NCI-H446 (cell line): ENCODE data around the gene TMEM135.
"Not testable (repeated sequence)": the region's sequence is repeated elsewhere in the genome, so short reads cannot be mapped to it uniquely, and the experiment has no call there.

Experiments used
- DNase-seq, 2 experiments: peaks; one replicate each; lab custom pipeline; 2025; lab: John Stamatoyannopoulos, UW

Gene TMEM135

GRCh38 chr11:87020764-87021365 lies 16.9 kb upstream of the TMEM135 start:
- no peak for DNase-seq

GRCh38 chr11:87022254-87022653 lies 15.5 kb upstream of the TMEM135 start:
- no peak for DNase-seq

GRCh38 chr11:87022738-87023137 lies 15.0 kb upstream of the TMEM135 start:
- no peak for DNase-seq

GRCh38 chr11:87026415-87026814 lies 11.3 kb upstream of the TMEM135 start:
- DNase-seq, result not testable (repeated sequence)

- no peak for DNase-seq
These were observed 7.2 kb upstream of the TMEM135 start for GRCh38 chr11:87030458-87031054.

GRCh38 chr11:87031433-87032170 lies 6.1 kb upstream of the TMEM135 start:
- no peak for DNase-seq

GRCh38 chr11:87033561-87033960 lies 4.2 kb upstream of the TMEM135 start:
- no peak for DNase-seq

- no peak for DNase-seq
These were observed 1.7 kb upstream of the TMEM135 start for GRCh38 chr11:87035976-87036583.

GRCh38 chr11:87036756-87037449 lies 831 bp upstream of the TMEM135 start:
- DNase-seq, result no peak

GRCh38 chr11:87038235-87038977 lies 672 bp downstream of the TMEM135 start:
- DNase-seq, result no peak

- DNase-seq, result no peak
These were observed 1.6 kb downstream of the TMEM135 start for GRCh38 chr11:87039371-87039770.

- no peak for DNase-seq
These were observed 6.2 kb downstream of the TMEM135 start for GRCh38 chr11:87043894-87044293.

GRCh38 chr11:87046824-87047223 lies 9.1 kb downstream of the TMEM135 start:
- no peak for DNase-seq

- DNase-seq, result no peak
These were observed 18.4 kb downstream of the TMEM135 start for GRCh38 chr11:87056091-87056490.

GRCh38 chr11:87057749-87058148 lies 20.0 kb downstream of the TMEM135 start:
- DNase-seq, result no peak

- DNase-seq, result no peak
These were observed 22.1 kb downstream of the TMEM135 start for GRCh38 chr11:87059596-87060390.

- no peak for DNase-seq
These were observed 24.0 kb downstream of the TMEM135 start for GRCh38 chr11:87061766-87062165.

GRCh38 chr11:87063982-87064381 lies 26.2 kb downstream of the TMEM135 start:
- DNase-seq, result no peak

GRCh38 chr11:87072787-87073186 lies 35.1 kb downstream of the TMEM135 start:
- no peak for DNase-seq

- no peak for DNase-seq
These were observed 38.6 kb downstream of the TMEM135 start for GRCh38 chr11:87076260-87076783.
